Spleen (tissue), 7 donors: Measurements from ENCODE around the gene SSTR5.

Experiments used
- CTCF ChIP-seq, 11 experiments: fragments of 200-600 bp in 7 of 11; fragments of 450-650 bp in 4 of 11; sonication (generic) in 4 of 11; IDR thresholded peaks in 8 of 11; conservative IDR thresholded peaks in 3 of 11; 1 replicate in 7 of 11; 2 replicates in 4 of 11; pipeline versions ENCODE4 v1.4.0 to v1.8.0; 2016 to 2021; ENCODE audit warnings: antibody characterized with exemption in 11 of 11, inconsistent platforms in 4 of 11, mild to moderate bottlenecking in 1 of 11
- POLR2A ChIP-seq, 3 donors: fragments of 450-650 bp; IDR thresholded peaks; one replicate each; pipeline ENCODE4 v1.5.1; 2017; ENCODE audit warnings: antibody characterized with exemption in 3 of 3, mild to moderate bottlenecking in 1 of 3
- donor health status: DM: no; HTN: no; CAD: no; lungs with moderate emphysema.
- donor health status: DM: no; HTN: no; CAD: no.
- donor health status: DM: no; HTN: no; CAD: no.

- TF ChIP-seq CTCF (IDR thresholded peaks at IDR 0.05 in 8 of 11, conservative IDR thresholded peaks at IDR 0.05 in 3 of 11) (no peak), POLR2A (IDR thresholded peaks at IDR 0.05) (no peak)
Observed at GRCh38 chr16:1037394-1038257, 34.9 kb upstream of the SSTR5 start.
